Measurements from ENCODE around the gene DBN1. TPM values are rescaled to one million over a fixed set of nuclear protein-coding genes. Genes with fewer than 3 reads are reported as not detected.
"Not testable (repeated sequence)": the region's sequence is repeated elsewhere in the genome, so short reads cannot be mapped to it uniquely, and the experiment has no call there.

DBN1 gene
- total RNA-seq, 2 donors from 2014 or later = 30.2 to 55.1 TPM

- ATAC-seq (peak in 1 of 2 donors; percentile 41), DNase-seq (peak; percentile 85)
- intact Hi-C loops (cut with DNase I) = no loop called here
These were observed 21.1 kb upstream of the DBN1 start for GRCh38 chr5:177494346-177495195.

GRCh38 chr5:177493795-177494345 lies 20.4 kb upstream of the DBN1 start:
- intact Hi-C loops (cut with DNase I) = no loop called here
- DNase-seq (no peak), ATAC-seq (no peak)

GRCh38 chr5:177492841-177493240 lies 19.4 kb upstream of the DBN1 start:
- no peak for ATAC-seq
- intact Hi-C loops (cut with DNase I) = no loop called here

GRCh38 chr5:177491983-177492746 lies 18.7 kb upstream of the DBN1 start:
- intact Hi-C loops (cut with DNase I) = no loop called here
- DNase-seq (no peak), ATAC-seq (no peak)

More at GRCh38 chr5:177492841-177493240, 19.4 kb upstream of the DBN1 start:
- DNase-seq = no peak

GRCh38 chr5:177491429-177491945 lies 18.1 kb upstream of the DBN1 start:
- intact Hi-C loops (cut with DNase I) = no loop called here
- DNase-seq = no peak
- no peak for ATAC-seq

GRCh38 chr5:177490992-177491391 lies 17.6 kb upstream of the DBN1 start:
- DNase-seq (no peak), ATAC-seq (no peak)
- intact Hi-C loops (cut with DNase I) = no loop called here

GRCh38 chr5:177490311-177490991 lies 17.0 kb upstream of the DBN1 start:
- no peak for ATAC-seq
- intact Hi-C loops (cut with DNase I) = no loop called here
- DNase-seq = no peak

- ATAC-seq (no peak), DNase-seq (no peak)
- intact Hi-C loops (cut with DNase I) = no loop called here
These were observed 15.8 kb upstream of the DBN1 start for GRCh38 chr5:177489119-177489716.

- ATAC-seq = no peak
- intact Hi-C loops (cut with DNase I) = no loop called here
- no peak for DNase-seq
These were observed 14.5 kb upstream of the DBN1 start for GRCh38 chr5:177487975-177488374.

GRCh38 chr5:177487144-177487543 lies 13.7 kb upstream of the DBN1 start:
- ATAC-seq (no peak), DNase-seq (no peak)
- intact Hi-C loops (cut with DNase I) = no loop called here

GRCh38 chr5:177486256-177486655 lies 12.8 kb upstream of the DBN1 start:
- no peak for DNase-seq

GRCh38 chr5:177485753-177486152 lies 12.3 kb upstream of the DBN1 start:
- intact Hi-C loops (cut with DNase I); ATAC-seq; DNase-seq: not testable (repeated sequence)

More at GRCh38 chr5:177486256-177486655, 12.8 kb upstream of the DBN1 start:
- intact Hi-C loops (cut with DNase I) = no loop called here
- ATAC-seq = no peak

GRCh38 chr5:177484902-177485549 lies 11.6 kb upstream of the DBN1 start:
- intact Hi-C loops (cut with DNase I) = no loop called here
- no peak for DNase-seq
- no peak for ATAC-seq

GRCh38 chr5:177483994-177484901 lies 10.8 kb upstream of the DBN1 start:
- ATAC-seq = no peak
- no peak for DNase-seq
- intact Hi-C loops (cut with DNase I) = no loop called here

- intact Hi-C loops (cut with DNase I) = no loop called here
- no peak for ATAC-seq
- DNase-seq = no peak
These were observed 9.6 kb upstream of the DBN1 start for GRCh38 chr5:177483042-177483441.

- no peak for DNase-seq
- intact Hi-C loops (cut with DNase I) = no loop called here
- no peak for ATAC-seq
These were observed 8.9 kb upstream of the DBN1 start for GRCh38 chr5:177482359-177482795.

GRCh38 chr5:177479774-177480173 lies 6.3 kb upstream of the DBN1 start:
- intact Hi-C loops (cut with DNase I) = no loop called here
- DNase-seq = no peak
- peak; percentile 8 to 17 for ATAC-seq

Data from left cardiac atrium (tissue), 4 donors.